ENCODE results near the gene DDX49. TPM values are rescaled to one million over a fixed set of nuclear protein-coding genes. Genes with fewer than 3 reads are reported as not detected.

DDX49 gene
- total and polyA plus RNA-seq, 2 donors (not counting 1 experiment from before 2014, with no cell fraction given): 38.9 to 47.5 TPM

GRCh38 chr19:18889949-18890745 is 29.4 kb upstream of the DDX49 start:
- Mint-ChIP-seq H3K4me1 (no peaks in the 10 kb centered on the region), H3K9me3 (ENCODE audit: insufficient read depth) (no peaks in the 10 kb centered on the region), H3K27me3 (peaks cover 23% of the 10 kb centered on the region), H3K27ac (no peak overlapping the region), H3K4me3 (no peak overlapping the region)
- 75% methylated on average over 7 of the region's 10 CpGs for WGBS (ENCODE audit: insufficient coverage)
- TF ChIP-seq EZH2 (IDR thresholded peaks at IDR 0.05; ENCODE audit: borderline replicate concordance, insufficient read depth, low read depth, low read length, poor library complexity, severe bottlenecking): no peak
- TF ChIP-seq CTCF (IDR thresholded peaks at IDR 0.05): no peak
- H3K9ac ChIP-seq (ENCODE audit: low read length): no peak overlapping the region
- ChIA-PET CTCF (no interaction called here), POLR2A (no interaction called here)
- H3K27me3 ChIP-seq (replicated peaks in 1 of 4; ENCODE audit: control extremely low read depth in 1 of 4, control insufficient read depth in 3 of 4, insufficient read depth in 4 of 4, low read length in 3 of 4): peaks cover 0 to 20% (median 8%) of the 10 kb centered on the region in 4 experiments
- H3K27ac ChIP-seq (ENCODE audit: low read length in 2 of 2): no peak overlapping the region
- no peak overlapping the region for H2AFZ ChIP-seq (ENCODE audit: insufficient read depth, low read depth, low read length, poor library complexity, severe bottlenecking)
- H3K4me2 ChIP-seq (replicated peaks; ENCODE audit: low read depth, low read length, poor library complexity, severe bottlenecking): no peak overlapping the region
- H3K79me2 ChIP-seq (ENCODE audit: control insufficient read depth, insufficient read depth, low read length): no peaks in the 10 kb centered on the region
- no peaks in the 10 kb centered on the region for H4K20me1 ChIP-seq (ENCODE audit: control insufficient read depth, insufficient read depth, low read length, poor library complexity, severe bottlenecking)
- intact Hi-C loops (cut with micrococcal nuclease): no loop called here
- peaks cover 5 to 8% of the 10 kb centered on the region in 2 donors for H3K4me1 ChIP-seq (ENCODE audit: control insufficient read depth in 2 of 2, insufficient read depth in 2 of 2, low read length in 2 of 2)
- ATAC-seq (ENCODE audit: low read depth) (no peak), DNase-seq (no peak)
- no peaks in the 10 kb centered on the region for H3K36me3 ChIP-seq (replicated peaks in 1 of 2; ENCODE audit: control extremely low read depth in 1 of 2, control insufficient read depth in 1 of 2, extremely low read depth in 1 of 2, insufficient read depth in 2 of 2, low read length in 1 of 2)
- H3K9me3 ChIP-seq (ENCODE audit: control extremely low read depth in 1 of 3, control insufficient read depth in 2 of 3, insufficient read depth in 1 of 3, low read length in 2 of 3): peaks cover 0 to 4% (median 0%) of the 10 kb centered on the region in 3 donors
- no peak overlapping the region for H3K4me3 ChIP-seq (ENCODE audit: control extremely low read depth in 1 of 5, extremely low read depth in 1 of 5, insufficient read depth in 1 of 5, low read depth in 2 of 5, low read length in 4 of 5)

- H2AFZ ChIP-seq (ENCODE audit: insufficient read depth, low read depth, low read length, poor library complexity, severe bottlenecking): no peak overlapping the region
- Mint-ChIP-seq H3K27me3 (peaks cover 33% of the 10 kb centered on the region), H3K4me1 (peaks cover 11% of the 10 kb centered on the region), H3K27ac (no peak overlapping the region), H3K4me3 (no peak overlapping the region), H3K9me3 (ENCODE audit: insufficient read depth) (no peaks in the 10 kb centered on the region)
- peaks cover 13 to 17% of the 10 kb centered on the region in 2 donors for H3K4me1 ChIP-seq (ENCODE audit: control insufficient read depth in 2 of 2, insufficient read depth in 2 of 2, low read length in 2 of 2)
- TF ChIP-seq CTCF (IDR thresholded peaks at IDR 0.05): no peak
- no peak for TF ChIP-seq EZH2 (IDR thresholded peaks at IDR 0.05; ENCODE audit: borderline replicate concordance, insufficient read depth, low read depth, low read length, poor library complexity, severe bottlenecking)
- no peaks in the 10 kb centered on the region for H3K9me3 ChIP-seq (ENCODE audit: control extremely low read depth in 1 of 3, control insufficient read depth in 2 of 3, insufficient read depth in 1 of 3, low read length in 2 of 3)
- H3K36me3 ChIP-seq (replicated peaks in 1 of 2; ENCODE audit: control extremely low read depth in 1 of 2, control insufficient read depth in 1 of 2, extremely low read depth in 1 of 2, insufficient read depth in 2 of 2, low read length in 1 of 2): peaks cover 0 to under 1% of the 10 kb centered on the region in 2 experiments
- ATAC-seq (ENCODE audit: low read depth) (no peak), DNase-seq (no peak)
- no peak overlapping the region for H3K27ac ChIP-seq (ENCODE audit: low read length in 2 of 2)
- H3K4me3 ChIP-seq (ENCODE audit: control extremely low read depth in 1 of 5, extremely low read depth in 1 of 5, insufficient read depth in 1 of 5, low read depth in 2 of 5, low read length in 4 of 5): no peak overlapping the region
- POLR2A ChIA-PET: no interaction called here
- peaks cover 0 to 25% (median 11%) of the 10 kb centered on the region in 4 experiments for H3K27me3 ChIP-seq (replicated peaks in 1 of 4; ENCODE audit: control extremely low read depth in 1 of 4, control insufficient read depth in 3 of 4, insufficient read depth in 4 of 4, low read length in 3 of 4)
- H3K9ac ChIP-seq (ENCODE audit: low read length): no peak overlapping the region
- H4K20me1 ChIP-seq (ENCODE audit: control insufficient read depth, insufficient read depth, low read length, poor library complexity, severe bottlenecking): no peaks in the 10 kb centered on the region
- CTCF ChIA-PET: interaction anchor here (1.6 kb wide), 1 partner anchor 442 kb away, joined by 4 read pairs; no protein-coding TSS in a partner anchor
- no peak overlapping the region for H3K4me2 ChIP-seq (replicated peaks; ENCODE audit: low read depth, low read length, poor library complexity, severe bottlenecking)
- intact Hi-C loops (cut with micrococcal nuclease): no loop called here
- WGBS (ENCODE audit: insufficient coverage): 70% methylated on average over 13 of the region's 18 CpGs
- H3K79me2 ChIP-seq (ENCODE audit: control insufficient read depth, insufficient read depth, low read length): no peaks in the 10 kb centered on the region
Observed at GRCh38 chr19:18893587-18894253, 25.8 kb upstream of the DDX49 start.
